ENCODE results near the gene JUND. TPM values are rescaled to one million over a fixed set of nuclear protein-coding genes. Genes with fewer than 3 reads are reported as not detected.
A peak's percentile ranks its signal among the peaks of the same experiment; 100 is the strongest.

JUND gene
- total and polyA plus RNA-seq, 10 donors, result 47.5 to 232 (median 146) TPM

DNA sequence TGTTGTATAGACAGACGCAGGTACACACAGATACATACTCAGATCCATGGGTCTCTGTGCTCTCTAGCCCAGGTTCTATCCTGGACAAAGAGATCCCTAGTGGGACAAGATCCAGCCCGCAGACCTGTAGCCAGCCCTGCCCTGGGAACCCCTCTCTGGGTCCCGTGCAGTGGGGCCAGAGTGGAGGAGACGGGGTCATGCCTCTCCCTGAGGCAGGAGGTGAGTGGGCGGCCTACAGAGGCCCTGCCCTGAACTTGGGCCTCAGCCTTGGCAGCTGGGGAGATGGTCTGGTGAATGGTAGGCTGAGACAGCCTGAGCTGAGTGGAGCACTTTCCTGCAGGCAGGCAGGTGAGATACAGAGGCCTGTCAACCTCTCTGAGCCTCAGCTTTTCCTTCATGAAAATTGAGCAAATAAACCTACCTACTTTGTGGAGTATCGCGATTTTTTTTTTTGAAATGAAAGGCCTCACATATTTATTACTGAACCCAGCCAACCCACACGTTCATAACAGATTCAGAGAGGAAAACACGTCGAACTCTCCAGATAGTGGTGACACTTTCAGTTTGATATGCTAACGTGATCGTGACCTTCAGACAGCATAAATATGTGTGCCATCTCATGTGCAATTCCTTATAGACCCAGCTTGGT, 3.4 kb upstream of the JUND start:
- intact Hi-C loops (cut with DNase I; ENCODE audit: low total_unique reads), result no loop called here
- no peaks in the 10 kb centered on the region for H3K36me3 ChIP-seq
- peak overlapping the region; percentile 49 to 100 (median 74) for H3K27ac ChIP-seq
- no peak overlapping the region for H3K4me3 ChIP-seq
- 39 to 55% (median 49%) methylated on average over 10 to 12 of the region's 12 CpGs for WGBS, 5 donors
- no peaks in the 10 kb centered on the region for H3K9me3 ChIP-seq
- H3K4me1 ChIP-seq, result peaks cover 17 to 61% (median 37%) of the 10 kb centered on the region in 6 donors
- no peaks in the 10 kb centered on the region for H3K27me3 ChIP-seq (replicated peaks in 1 of 7)
- peak; percentile 79 for DNase-seq
- TF ChIP-seq POLR2A (IDR thresholded peaks at IDR 0.05), result no peak
- peak in 2 of 3 donors; percentile 34 to 57 for TF ChIP-seq POLR2AphosphoS5 (IDR thresholded peaks at IDR 0.05)
- TF ChIP-seq, protein P1, sequence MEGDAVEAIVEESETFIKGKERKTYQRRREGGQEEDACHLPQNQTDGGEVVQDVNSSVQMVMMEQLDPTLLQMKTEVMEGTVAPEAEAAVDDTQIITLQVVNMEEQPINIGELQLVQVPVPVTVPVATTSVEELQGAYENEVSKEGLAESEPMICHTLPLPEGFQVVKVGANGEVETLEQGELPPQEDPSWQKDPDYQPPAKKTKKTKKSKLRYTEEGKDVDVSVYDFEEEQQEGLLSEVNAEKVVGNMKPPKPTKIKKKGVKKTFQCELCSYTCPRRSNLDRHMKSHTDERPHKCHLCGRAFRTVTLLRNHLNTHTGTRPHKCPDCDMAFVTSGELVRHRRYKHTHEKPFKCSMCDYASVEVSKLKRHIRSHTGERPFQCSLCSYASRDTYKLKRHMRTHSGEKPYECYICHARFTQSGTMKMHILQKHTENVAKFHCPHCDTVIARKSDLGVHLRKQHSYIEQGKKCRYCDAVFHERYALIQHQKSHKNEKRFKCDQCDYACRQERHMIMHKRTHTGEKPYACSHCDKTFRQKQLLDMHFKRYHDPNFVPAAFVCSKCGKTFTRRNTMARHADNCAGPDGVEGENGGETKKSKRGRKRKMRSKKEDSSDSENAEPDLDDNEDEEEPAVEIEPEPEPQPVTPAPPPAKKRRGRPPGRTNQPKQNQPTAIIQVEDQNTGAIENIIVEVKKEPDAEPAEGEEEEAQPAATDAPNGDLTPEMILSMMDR (IDR thresholded peaks at IDR 0.05 in 8 of 11, conservative IDR thresholded peaks at IDR 0.05 in 3 of 11), result no peak

DNA sequence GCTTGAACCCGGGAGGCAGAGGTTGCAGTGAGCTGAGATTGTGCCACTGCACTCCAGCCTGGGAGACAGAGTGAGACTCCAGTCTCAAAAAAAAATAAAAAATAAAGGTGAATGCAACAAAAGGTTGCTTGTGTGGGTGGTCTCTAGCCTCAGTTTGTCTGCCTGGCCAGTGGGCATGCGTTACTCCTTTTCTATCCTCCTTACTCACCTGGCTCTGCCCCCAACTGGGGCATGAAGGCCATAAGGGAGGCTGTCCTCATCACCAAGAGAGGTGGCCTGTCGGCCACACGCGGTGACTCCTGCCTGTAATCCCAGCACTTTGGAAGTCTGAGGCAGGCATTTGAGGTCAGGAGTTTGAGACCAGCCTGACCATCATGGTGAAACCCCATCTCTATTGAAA, 1.9 kb upstream of the JUND start:
- Histone ChIP-seq H3K9me3 (no peaks in the 10 kb centered on the region), H3K27me3 (replicated peaks in 1 of 7) (no peaks in the 10 kb centered on the region), H3K36me3 (peaks cover 0 to 9% (median 8%) of the 10 kb centered on the region in 6 donors), H3K4me3 (no peak overlapping the region), H3K4me1 (peaks cover 23 to 60% (median 42%) of the 10 kb centered on the region in 6 donors), H3K27ac (peak overlapping the region; percentile 97 to 100 (median 100))
- no peak for DNase-seq
- TF ChIP-seq POLR2AphosphoS5 (IDR thresholded peaks at IDR 0.05) (no peak), POLR2A (IDR thresholded peaks at IDR 0.05) (no peak)
- TF ChIP-seq, protein P1 (IDR thresholded peaks at IDR 0.05 in 8 of 11, conservative IDR thresholded peaks at IDR 0.05 in 3 of 11), result no peak
- intact Hi-C loops (cut with DNase I; ENCODE audit: low total_unique reads), result no loop called here
- WGBS, 5 donors, result 86 to 97% (median 95%) methylated on average over 5 of the region's 5 CpGs

DNA sequence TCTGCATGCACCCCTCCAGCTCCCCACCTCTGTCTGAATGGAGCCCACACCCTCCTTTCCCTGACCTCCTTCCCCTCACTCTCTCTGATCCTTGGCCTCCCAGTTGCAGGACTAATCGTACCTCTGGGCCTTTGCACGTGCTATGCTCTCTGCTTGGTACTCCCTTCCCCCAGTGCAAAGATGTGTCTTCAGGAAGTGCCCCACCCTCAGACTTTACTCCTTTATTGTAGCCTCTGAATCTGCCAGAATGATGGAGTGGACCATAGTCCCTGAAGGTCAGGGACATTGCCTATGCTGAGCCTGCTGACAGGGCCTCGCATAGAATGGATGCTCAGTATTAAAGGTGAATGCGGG, 1.3 kb upstream of the JUND start:
- 45 to 65% (median 57%) methylated on average over 4 of the region's 4 CpGs for WGBS, 5 donors
- Histone ChIP-seq H3K9me3 (no peaks in the 10 kb centered on the region), H3K4me3 (peak overlapping the region in 4 of 8 donors; percentile 26 to 94 (median 42)), H3K27me3 (replicated peaks in 1 of 7) (no peaks in the 10 kb centered on the region), H3K27ac (peak overlapping the region; percentile 97 to 100 (median 100)), H3K36me3 (peaks cover 0 to 15% (median 12%) of the 10 kb centered on the region in 6 donors), H3K4me1 (peaks cover 28 to 60% (median 47%) of the 10 kb centered on the region in 6 donors)
- intact Hi-C loops (cut with DNase I; ENCODE audit: low total_unique reads), result no loop called here
- DNase-seq, result no peak
- TF ChIP-seq POLR2AphosphoS5 (IDR thresholded peaks at IDR 0.05) (no peak), POLR2A (IDR thresholded peaks at IDR 0.05) (no peak)
- TF ChIP-seq, protein P1 (IDR thresholded peaks at IDR 0.05 in 8 of 11, conservative IDR thresholded peaks at IDR 0.05 in 3 of 11), result no peak

DNA sequence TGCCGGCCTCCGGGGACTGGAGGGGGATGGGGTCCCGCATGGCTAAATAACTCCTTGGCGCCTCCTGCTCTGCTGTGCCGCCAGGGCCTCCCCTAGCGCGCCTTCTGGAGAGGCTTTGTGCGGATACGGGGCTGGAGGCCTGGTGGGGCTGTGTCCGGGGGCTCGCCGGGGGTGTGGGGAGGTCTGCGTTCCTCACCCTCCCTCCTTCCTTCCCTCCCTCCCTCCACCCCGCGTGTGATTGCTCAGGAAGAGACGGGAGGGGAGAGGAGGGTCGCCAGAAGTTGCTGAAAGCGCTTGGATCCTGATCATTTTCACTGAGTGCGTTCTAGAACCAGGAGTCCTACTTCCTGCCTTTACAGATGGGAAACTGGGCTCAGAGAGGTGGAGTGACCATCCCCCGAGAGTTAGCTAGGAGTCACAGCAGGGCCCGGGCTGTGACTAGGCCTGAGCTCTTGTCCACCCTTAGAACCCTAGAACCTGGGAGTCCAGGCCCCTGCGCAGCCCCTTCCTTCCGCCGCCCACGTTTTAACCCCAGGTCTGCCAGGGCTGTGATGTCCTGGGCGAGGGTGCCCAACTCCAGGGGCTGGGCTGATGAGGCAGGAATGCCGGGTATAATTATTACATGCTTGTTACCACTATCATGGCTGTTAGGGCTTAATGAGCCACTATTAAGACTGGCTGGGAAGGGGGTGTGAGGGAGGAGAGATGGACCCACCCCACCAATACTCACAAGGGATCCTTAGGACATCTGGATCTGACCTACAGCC, 782 bp upstream of the JUND start:
- intact Hi-C loops (cut with DNase I; ENCODE audit: low total_unique reads), result no loop called here
- no peaks in the 10 kb centered on the region for H3K9me3 ChIP-seq
- WGBS, 5 donors, result 0 to 5% (median 3%) methylated on average over 19 to 25 of the region's 27 CpGs
- TF ChIP-seq, protein P1 (IDR thresholded peaks at IDR 0.05 in 8 of 11, conservative IDR thresholded peaks at IDR 0.05 in 3 of 11), result peak in 5 of 11 experiments; percentile 8 to 32 (median 22)
- peak in 2 of 3 donors; percentile 29 to 71 for TF ChIP-seq POLR2A (IDR thresholded peaks at IDR 0.05)
- TF ChIP-seq POLR2AphosphoS5 (IDR thresholded peaks at IDR 0.05), result no peak
- no peaks in the 10 kb centered on the region for H3K27me3 ChIP-seq (replicated peaks in 1 of 7)
- peak overlapping the region; percentile 17 to 94 (median 35) for H3K4me3 ChIP-seq
- peaks cover 0 to 21% (median 12%) of the 10 kb centered on the region in 6 donors for H3K36me3 ChIP-seq
- H3K27ac ChIP-seq, result peak overlapping the region; percentile 97 to 100 (median 100)
- DNase-seq, result peak; percentile 88
- peaks cover 28 to 65% (median 52%) of the 10 kb centered on the region in 6 donors for H3K4me1 ChIP-seq
